HG02588 (cell line): ENCODE results near the gene SPACDR.
A peak's percentile ranks its signal among the peaks of the same experiment; 100 is the strongest.

ENCODE experiments used
- ATAC-seq: cut with Tn5 transposase; IDR thresholded peaks from one replicate; pipeline ENCODE4 v1.9.1; 2021; ENCODE audit warnings: mild to moderate bottlenecking, moderate library complexity; ENCODE audit not compliant: unreplicated experiment

Gene SPACDR

GRCh38 chr7:100485471-100485876, 21.4 kb upstream of the SPACDR start:
- ATAC-seq: no peak

GRCh38 chr7:100484673-100485045, 20.6 kb upstream of the SPACDR start:
- ATAC-seq: no peak

- peak; percentile 19 for ATAC-seq
Observed at GRCh38 chr7:100483722-100484672, 19.9 kb upstream of the SPACDR start, which contains the start of gene NYAP1. Gene NYAP1, plus strand, starts transcription at chr7:100483927. Its CDS starts 1,385 bp downstream, at chr7:100485312.

GRCh38 chr7:100483090-100483721, 19.1 kb upstream of the SPACDR start:
- peak; percentile 41 for ATAC-seq

- ATAC-seq: no peak
Observed at GRCh38 chr7:100482728-100483089, 18.6 kb upstream of the SPACDR start.

GRCh38 chr7:100481466-100481865, 17.4 kb upstream of the SPACDR start:
- ATAC-seq: no peak

- ATAC-seq: peak; percentile 52
Observed at GRCh38 chr7:100478958-100479660, 15.0 kb upstream of the SPACDR start, which contains the start of gene TSC22D4. Gene TSC22D4, minus strand, starts transcription at chr7:100479214. Its CDS starts 1,176 bp downstream, at chr7:100478038.

GRCh38 chr7:100477871-100478267, 13.8 kb upstream of the SPACDR start:
- ATAC-seq: no peak

GRCh38 chr7:100476903-100477870, 13.1 kb upstream of the SPACDR start:
- ATAC-seq: no peak

- ATAC-seq: no peak
Observed at GRCh38 chr7:100476101-100476780, 12.2 kb upstream of the SPACDR start.

GRCh38 chr7:100475549-100475948, 11.5 kb upstream of the SPACDR start:
- ATAC-seq: no peak

- ATAC-seq: no peak
Observed at GRCh38 chr7:100472854-100473499, 8.9 kb upstream of the SPACDR start.

GRCh38 chr7:100472121-100472851, 8.2 kb upstream of the SPACDR start:
- ATAC-seq: no peak

GRCh38 chr7:100471021-100471420, 7.0 kb upstream of the SPACDR start:
- no peak for ATAC-seq

- ATAC-seq: no peak
Observed at GRCh38 chr7:100469227-100470044, 5.4 kb upstream of the SPACDR start.

GRCh38 chr7:100467638-100468373, 3.7 kb upstream of the SPACDR start:
- no peak for ATAC-seq
